Medulla oblongata (tissue), 1 donor: ENCODE measurements around the gene TACR2.
A peak's percentile ranks its signal among the peaks of the same experiment; 100 is the strongest.

Experiments used
- DNase-seq: peaks from one replicate; pipeline ENCODE4 v3.0.0-alpha.2; 2015; ENCODE audit errors: extremely low spot score

Gene TACR2

GRCh38 chr10:69403066-69403465 is 13.7 kb downstream of the TACR2 start:
- DNase-seq = no peak

- no peak for DNase-seq
These were observed 14.3 kb downstream of the TACR2 start for GRCh38 chr10:69402386-69402785.

GRCh38 chr10:69401416-69401815 is 15.3 kb downstream of the TACR2 start:
- no peak for DNase-seq

- DNase-seq = no peak
These were observed 15.8 kb downstream of the TACR2 start for GRCh38 chr10:69400936-69401335.

GRCh38 chr10:69398466-69398865 is 18.3 kb downstream of the TACR2 start:
- no peak for DNase-seq

- DNase-seq = no peak
These were observed 18.7 kb downstream of the TACR2 start for GRCh38 chr10:69397972-69398371.

- DNase-seq = no peak
These were observed 22.7 kb downstream of the TACR2 start for GRCh38 chr10:69394020-69394419.

- peak; percentile 89 for DNase-seq
These were observed 24.2 kb downstream of the TACR2 start for GRCh38 chr10:69392481-69393000.

- no peak for DNase-seq
These were observed 25.6 kb downstream of the TACR2 start for GRCh38 chr10:69391158-69391557.

- no peak for DNase-seq
These were observed 26.8 kb downstream of the TACR2 start for GRCh38 chr10:69389827-69390490.

GRCh38 chr10:69388488-69388887 is 28.2 kb downstream of the TACR2 start:
- DNase-seq = no peak

GRCh38 chr10:69387500-69387899 is 29.2 kb downstream of the TACR2 start:
- DNase-seq = no peak

- no peak for DNase-seq
These were observed 31.0 kb downstream of the TACR2 start for GRCh38 chr10:69385454-69386350.

- DNase-seq = no peak
These were observed 32.4 kb downstream of the TACR2 start for GRCh38 chr10:69384320-69384719.

- DNase-seq = no peak
These were observed 33.2 kb downstream of the TACR2 start for GRCh38 chr10:69383558-69383957.

- no peak for DNase-seq
These were observed 34.2 kb downstream of the TACR2 start for GRCh38 chr10:69382382-69383117.

GRCh38 chr10:69379800-69380199 is 36.9 kb downstream of the TACR2 start:
- DNase-seq = no peak

- no peak for DNase-seq
These were observed 38.8 kb downstream of the TACR2 start for GRCh38 chr10:69377933-69378332.

- no peak for DNase-seq
These were observed 39.5 kb downstream of the TACR2 start for GRCh38 chr10:69377191-69377590.

GRCh38 chr10:69376662-69377061 is 40.1 kb downstream of the TACR2 start:
- DNase-seq = no peak

GRCh38 chr10:69375307-69376151 is 41.2 kb downstream of the TACR2 start:
- DNase-seq = peak; percentile 30
